PC-3 (cell line): ENCODE results near the gene PLEKHA5.

Experiments used
- EZH2 ChIP-seq: fragments of 300-600 bp; sonication (generic); IDR thresholded peaks from one replicate; pipeline ENCODE4 v1.6.1; 2017; ENCODE audit warnings: antibody characterized with exemption, mild to moderate bottlenecking, low read length; ENCODE audit not compliant: unreplicated experiment
- EZH2phosphoT487 ChIP-seq: fragments of 300-600 bp; sonication (generic); IDR thresholded peaks from 2 replicates; pipeline ENCODE4 v1.6.1; 2018; ENCODE audit warnings: mild to moderate bottlenecking, antibody characterized with exemption, low read length, borderline replicate concordance
- TF ChIP-seq, protein P1 (sequence below): fragments of 300-600 bp; sonication (generic); conservative IDR thresholded peaks from 2 replicates; pipeline ENCODE4 v1.5.1; 2017; ENCODE audit warnings: antibody characterized with exemption, low read depth, mild to moderate bottlenecking, low read length

DNA sequence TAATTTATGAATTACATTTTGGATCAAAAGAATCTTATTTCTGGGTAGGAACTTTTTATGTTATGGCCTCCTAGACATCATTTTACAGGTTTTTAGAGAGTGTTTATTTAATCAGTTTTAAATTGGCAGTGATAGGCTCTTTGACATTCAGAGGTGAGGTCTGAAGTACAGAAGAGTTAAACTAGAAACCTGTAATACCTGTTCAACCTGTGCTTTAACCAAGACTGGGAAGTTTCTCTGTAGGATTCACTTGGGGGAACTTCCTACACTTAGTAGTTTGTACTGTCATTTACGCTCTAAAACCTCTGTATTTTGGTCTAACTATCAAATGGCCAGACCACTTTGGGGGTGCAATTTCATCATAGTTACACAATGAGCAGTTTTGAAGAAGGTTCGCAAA lies 35.9 kb downstream of the PLEKHA5 start:
- TF ChIP-seq, protein P1, sequence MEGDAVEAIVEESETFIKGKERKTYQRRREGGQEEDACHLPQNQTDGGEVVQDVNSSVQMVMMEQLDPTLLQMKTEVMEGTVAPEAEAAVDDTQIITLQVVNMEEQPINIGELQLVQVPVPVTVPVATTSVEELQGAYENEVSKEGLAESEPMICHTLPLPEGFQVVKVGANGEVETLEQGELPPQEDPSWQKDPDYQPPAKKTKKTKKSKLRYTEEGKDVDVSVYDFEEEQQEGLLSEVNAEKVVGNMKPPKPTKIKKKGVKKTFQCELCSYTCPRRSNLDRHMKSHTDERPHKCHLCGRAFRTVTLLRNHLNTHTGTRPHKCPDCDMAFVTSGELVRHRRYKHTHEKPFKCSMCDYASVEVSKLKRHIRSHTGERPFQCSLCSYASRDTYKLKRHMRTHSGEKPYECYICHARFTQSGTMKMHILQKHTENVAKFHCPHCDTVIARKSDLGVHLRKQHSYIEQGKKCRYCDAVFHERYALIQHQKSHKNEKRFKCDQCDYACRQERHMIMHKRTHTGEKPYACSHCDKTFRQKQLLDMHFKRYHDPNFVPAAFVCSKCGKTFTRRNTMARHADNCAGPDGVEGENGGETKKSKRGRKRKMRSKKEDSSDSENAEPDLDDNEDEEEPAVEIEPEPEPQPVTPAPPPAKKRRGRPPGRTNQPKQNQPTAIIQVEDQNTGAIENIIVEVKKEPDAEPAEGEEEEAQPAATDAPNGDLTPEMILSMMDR = no peak
- TF ChIP-seq EZH2 = no peak
- TF ChIP-seq EZH2phosphoT487 = no peak
